HEK293T (cell line): ENCODE data around the gene MYRF.

Experiments used
- CTCF ChIA-PET: fragments of 350-600 bp; formaldehyde crosslinking; extraction: SDS; loops from one replicate; lab custom pipeline; 2021; ENCODE audit warnings: antibody characterized with exemption, inconsistent platforms; lab: Yijun Ruan, JAX
- POLR2A ChIA-PET: fragments of 350-600 bp; formaldehyde crosslinking; extraction: SDS; loops from one replicate; lab custom pipeline; 2020; ENCODE audit warnings: antibody characterized with exemption, inconsistent platforms; lab: Yijun Ruan, JAX
- DNase-seq: peaks from one replicate; pipeline ENCODE4 v3.0.0; 2012; ENCODE audit warnings: mixed read lengths; ENCODE audit errors: extremely low spot score
- ARNT ChIP-seq: fragments of 450-650 bp; IDR thresholded peaks from 2 replicates; pipeline ENCODE4 v1.6.1; 2017; ENCODE audit warnings: mild to moderate bottlenecking
- BHLHE40 ChIP-seq: fragments of 450-650 bp; IDR thresholded peaks from 2 replicates; pipeline ENCODE4 v1.6.1; 2016; ENCODE audit warnings: mild to moderate bottlenecking, moderate library complexity, borderline replicate concordance
- CTBP1 ChIP-seq: fragments of 450-650 bp; IDR thresholded peaks from 2 replicates; pipeline ENCODE4 v1.6.1; 2016; ENCODE audit warnings: borderline replicate concordance
- ELF4 ChIP-seq: fragments of 450-650 bp; IDR thresholded peaks from 2 replicates; pipeline ENCODE4 v1.6.1; 2017; ENCODE audit warnings: antibody characterized with exemption
- FOXA1 ChIP-seq: fragments of 450-650 bp; IDR thresholded peaks from 2 replicates; pipeline ENCODE4 v1.6.1; 2016; ENCODE audit warnings: mild to moderate bottlenecking
- FOXK2 ChIP-seq: fragments of 450-650 bp; IDR thresholded peaks from 2 replicates; pipeline ENCODE4 v1.6.1; 2016; ENCODE audit warnings: mild to moderate bottlenecking
- FOXM1 ChIP-seq: fragments of 450-650 bp; IDR thresholded peaks from 2 replicates; pipeline ENCODE4 v1.6.1; 2017; ENCODE audit warnings: mild to moderate bottlenecking, borderline replicate concordance
- HDGF ChIP-seq: fragments of 450-650 bp; IDR thresholded peaks from 2 replicates; pipeline ENCODE4 v1.6.1; 2017; ENCODE audit warnings: antibody characterized with exemption, borderline replicate concordance
- L3MBTL2 ChIP-seq: fragments of 450-650 bp; conservative IDR thresholded peaks from 2 replicates; pipeline ENCODE4 v1.6.1; 2016; ENCODE audit warnings: mild to moderate bottlenecking
- LEF1 ChIP-seq: fragments of 450-650 bp; IDR thresholded peaks from 2 replicates; pipeline ENCODE4 v1.6.1; 2017; ENCODE audit warnings: mild to moderate bottlenecking, borderline replicate concordance
- NFRKB ChIP-seq: fragments of 450-650 bp; IDR thresholded peaks from 2 replicates; pipeline ENCODE4 v1.6.1; 2016; ENCODE audit warnings: mild to moderate bottlenecking, moderate library complexity
- SP1 ChIP-seq: fragments of 450-650 bp; IDR thresholded peaks from 2 replicates; pipeline ENCODE4 v1.6.1; 2017
- SUZ12 ChIP-seq: fragments of 450-650 bp; IDR thresholded peaks from 2 replicates; pipeline ENCODE4 v1.6.1; 2016; ENCODE audit warnings: mild to moderate bottlenecking
- TARDBP ChIP-seq: fragments of 450-650 bp; IDR thresholded peaks from 2 replicates; pipeline ENCODE4 v1.6.1; 2016
- ZNF384 ChIP-seq: fragments of 450-650 bp; IDR thresholded peaks from 2 replicates; pipeline ENCODE4 v1.6.1; 2016
- TF ChIP-seq, protein P1 (sequence below): fragments of 450-650 bp; IDR thresholded peaks from 2 replicates; pipeline ENCODE4 v1.6.1; 2016

The MYRF gene

DNA sequence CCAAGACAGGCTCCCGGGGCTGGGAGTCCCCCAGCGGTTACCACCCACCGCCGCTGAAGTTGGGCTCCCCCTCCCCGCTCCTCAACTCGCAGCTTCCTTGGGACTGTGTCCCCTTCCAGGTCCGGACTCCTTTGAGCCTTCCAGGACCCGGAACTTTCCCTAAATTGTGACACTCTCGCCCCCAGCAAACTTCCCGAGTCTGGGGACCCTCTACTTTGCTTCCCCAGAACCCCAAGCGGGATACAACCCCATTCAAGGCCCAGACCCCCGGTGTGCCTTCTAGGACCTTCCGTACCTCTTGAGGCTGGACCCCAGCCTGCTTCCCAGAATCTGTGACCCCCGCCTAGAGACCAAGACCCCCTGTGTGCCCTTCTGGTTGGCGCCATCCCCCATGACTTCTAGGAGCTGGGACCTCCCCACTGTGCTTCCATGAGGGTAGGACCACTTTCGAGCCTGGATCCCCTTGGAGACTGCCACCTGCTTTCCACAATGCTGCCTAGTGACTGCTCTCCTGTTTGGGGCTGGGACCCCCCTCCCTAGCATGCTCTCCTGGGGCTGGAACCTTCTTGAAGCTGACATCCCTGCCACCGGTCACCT is 587 bp downstream of the MYRF start:
- CTCF ChIA-PET, result interaction anchor here (1.2 to 1.5 kb wide), 2 partner anchors 35 to 40 kb away, joined by 3 to 4 read pairs; partner anchors contain the start of genes FEN1 and TMEM258
- POLR2A ChIA-PET, result no interaction called here
- TF ChIP-seq L3MBTL2 (no peak), FOXA1 (no peak), SP1 (no peak), ZNF384 (no peak), ELF4 (no peak), TARDBP (no peak), NFRKB (no peak), HDGF (no peak), BHLHE40 (no peak), CTBP1 (no peak), SUZ12 (no peak), FOXK2 (no peak)
- no peak for DNase-seq

DNA sequence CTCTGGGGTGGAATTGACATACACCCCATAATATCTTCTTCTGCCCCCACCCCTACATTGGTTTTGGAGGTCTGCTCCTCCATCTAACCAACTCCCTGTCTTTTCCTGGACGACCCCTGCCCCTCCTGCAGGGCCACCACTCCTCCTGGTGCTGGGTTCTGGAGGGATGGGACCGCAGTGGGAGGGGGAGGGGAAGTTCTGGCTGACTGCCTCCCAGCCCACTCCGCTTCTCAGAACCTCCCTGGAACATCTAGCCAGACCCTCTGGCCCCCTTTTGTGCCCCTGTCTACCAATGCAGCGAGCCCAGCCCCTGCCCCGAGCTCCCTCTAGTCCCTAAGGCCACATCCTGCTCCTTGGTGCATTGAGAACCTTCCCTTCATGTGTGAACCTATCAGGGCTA is 1.2 kb downstream of the MYRF start:
- CTCF ChIA-PET, result interaction anchor here (1.2 to 1.5 kb wide), 2 partner anchors 35 to 39 kb away, joined by 3 to 4 read pairs; partner anchors contain the start of genes FEN1 and TMEM258
- TF ChIP-seq ZNF384 (no peak), HDGF (no peak), L3MBTL2 (no peak), NFRKB (no peak)
- DNase-seq, result no peak
- POLR2A ChIA-PET, result no interaction called here

DNA sequence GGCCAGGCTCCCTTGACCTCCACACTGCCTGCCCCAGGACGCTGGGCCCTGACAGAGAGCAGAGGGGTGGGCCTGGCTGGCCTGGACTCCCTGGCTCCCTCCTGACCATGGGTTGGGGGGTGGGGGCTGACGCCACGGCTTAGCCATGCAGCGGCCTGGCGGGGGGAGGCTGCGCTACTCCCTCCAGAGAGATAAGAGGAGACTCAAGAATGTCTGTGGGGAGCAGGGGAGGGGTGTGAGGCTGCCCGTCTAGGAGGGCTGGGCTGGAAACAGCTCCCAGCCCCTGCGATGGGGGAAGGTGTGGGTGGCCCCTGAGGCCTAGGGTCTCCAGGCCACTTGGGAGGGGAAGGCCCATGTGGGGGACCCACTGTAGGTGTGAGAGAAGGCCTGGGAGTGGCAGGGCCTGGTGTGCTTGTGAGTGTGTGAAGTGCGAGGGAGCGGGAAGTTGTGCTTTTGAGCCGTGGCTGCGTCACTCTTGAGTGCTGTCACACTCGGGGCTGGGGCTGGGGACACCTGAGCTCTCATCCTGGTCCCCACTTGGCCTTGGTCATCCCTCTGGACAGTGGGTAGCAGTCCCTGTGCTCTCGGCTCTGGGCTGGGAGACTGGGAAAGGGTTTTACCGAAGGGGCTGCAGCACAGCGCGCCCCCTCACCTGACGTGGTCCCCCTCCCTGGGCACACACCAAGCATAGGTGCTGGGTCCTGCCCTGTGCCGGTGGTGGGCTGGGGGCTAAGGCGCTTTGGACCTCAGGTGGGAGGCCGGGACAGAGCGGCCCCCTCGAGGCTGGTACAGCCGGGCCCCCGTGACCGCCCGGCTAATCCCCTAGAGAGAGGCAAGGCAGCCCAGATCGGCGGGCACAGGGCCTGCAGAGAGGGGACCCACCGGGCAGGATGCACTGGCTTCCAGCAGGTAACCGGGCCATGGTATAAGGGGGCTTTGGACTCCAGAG is 2.4 kb downstream of the MYRF start:
- CTCF ChIA-PET, result interaction anchor here (0.8 kb wide), 1 partner anchor 42 kb away, joined by 3 read pairs; no protein-coding TSS in a partner anchor
- TF ChIP-seq SP1, result no peak
- no peak for TF ChIP-seq ELF4
- no peak for TF ChIP-seq FOXM1
- TF ChIP-seq, protein P1, sequence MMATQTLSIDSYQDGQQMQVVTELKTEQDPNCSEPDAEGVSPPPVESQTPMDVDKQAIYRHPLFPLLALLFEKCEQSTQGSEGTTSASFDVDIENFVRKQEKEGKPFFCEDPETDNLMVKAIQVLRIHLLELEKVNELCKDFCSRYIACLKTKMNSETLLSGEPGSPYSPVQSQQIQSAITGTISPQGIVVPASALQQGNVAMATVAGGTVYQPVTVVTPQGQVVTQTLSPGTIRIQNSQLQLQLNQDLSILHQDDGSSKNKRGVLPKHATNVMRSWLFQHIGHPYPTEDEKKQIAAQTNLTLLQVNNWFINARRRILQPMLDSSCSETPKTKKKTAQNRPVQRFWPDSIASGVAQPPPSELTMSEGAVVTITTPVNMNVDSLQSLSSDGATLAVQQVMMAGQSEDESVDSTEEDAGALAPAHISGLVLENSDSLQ, result no peak
- no peak for TF ChIP-seq LEF1
- TF ChIP-seq ARNT, result no peak
- TF ChIP-seq FOXK2, result no peak
- no peak for TF ChIP-seq TARDBP
- TF ChIP-seq ZNF384, result no peak
- no peak for TF ChIP-seq FOXA1
- TF ChIP-seq SUZ12, result no peak
- TF ChIP-seq NFRKB, result no peak
- TF ChIP-seq HDGF, result no peak
- TF ChIP-seq BHLHE40, result no peak
- TF ChIP-seq L3MBTL2, result no peak
- TF ChIP-seq CTBP1, result no peak

DNA sequence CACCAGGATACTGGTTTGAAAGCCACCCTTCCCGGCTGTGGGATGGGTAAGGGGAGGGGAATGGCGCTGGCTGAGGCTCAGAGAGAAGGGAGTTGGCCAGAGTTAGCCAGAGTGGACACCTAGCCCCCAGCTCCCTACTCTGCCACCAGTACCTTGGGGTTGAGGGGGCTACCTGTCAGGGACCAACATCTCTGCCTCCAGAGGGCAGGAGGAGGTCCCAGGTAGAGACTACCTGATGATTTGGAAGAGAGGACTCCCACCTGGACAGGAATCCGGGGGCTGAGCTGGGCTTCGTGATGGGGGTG is 3.7 kb downstream of the MYRF start:
- CTCF ChIA-PET, result no interaction called here
- DNase-seq, result no peak
- TF ChIP-seq ZNF384 (no peak), NFRKB (no peak), SUZ12 (no peak), FOXM1 (no peak), CTBP1 (no peak), ARNT (no peak), ELF4 (no peak), BHLHE40 (no peak), L3MBTL2 (no peak), SP1 (no peak), FOXK2 (no peak), HDGF (no peak), TARDBP (no peak)
- TF ChIP-seq, protein P1, result no peak
- POLR2A ChIA-PET, result interaction anchor here (1.7 kb wide), 1 partner anchor 37 kb away, joined by 5 read pairs; the partner anchor contains the start of genes FEN1 and TMEM258

More for the DNA sequence above, 2.4 kb downstream of the MYRF start:
- POLR2A ChIA-PET, result no interaction called here
- no peak for DNase-seq

DNA sequence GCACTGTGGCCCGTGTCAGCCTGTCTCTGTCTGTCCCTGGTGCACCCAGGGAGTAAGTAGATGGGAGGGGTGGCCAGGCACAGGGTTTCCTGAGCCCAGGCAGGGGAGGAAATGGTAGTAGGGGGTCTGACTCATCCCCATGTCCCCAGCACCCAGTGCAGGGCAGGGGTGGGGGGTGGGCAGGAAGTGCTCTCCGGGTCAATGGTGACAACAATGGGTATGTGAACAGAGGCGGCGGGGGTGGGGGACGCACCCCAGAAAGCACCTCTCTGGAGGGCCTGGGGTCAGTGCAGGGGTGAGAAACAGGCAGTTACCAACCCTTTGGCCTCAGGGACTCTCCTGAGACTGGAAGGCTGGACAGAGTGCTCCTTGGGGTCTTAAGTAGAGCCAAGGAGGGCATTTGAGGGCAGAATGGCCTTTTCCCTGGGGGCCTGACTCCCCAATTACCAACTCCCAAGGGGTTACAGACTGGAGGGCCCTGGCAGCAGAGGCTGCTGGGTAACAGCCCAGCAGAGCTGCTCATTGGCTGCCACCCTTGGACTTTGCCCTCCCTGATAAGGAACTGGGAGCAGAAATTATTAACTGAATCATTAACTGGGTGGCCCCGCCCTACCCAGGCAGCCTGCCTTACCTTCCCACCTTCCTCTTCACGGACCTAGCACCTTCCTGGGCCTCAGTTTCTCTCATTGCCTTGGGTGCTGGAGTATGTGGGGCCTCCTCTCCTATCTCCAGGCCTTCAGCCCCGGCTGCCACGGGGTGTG is 4.2 kb downstream of the MYRF start:
- ChIA-PET CTCF (no interaction called here), POLR2A (interaction anchor here (1.7 kb wide), 1 partner anchor 36 kb away, joined by 5 read pairs; the partner anchor contains the start of genes FEN1 and TMEM258)
- no peak for DNase-seq

More for the DNA sequence above, 4.2 kb downstream of the MYRF start:
- TF ChIP-seq FOXK2 (no peak), BHLHE40 (no peak), ELF4 (no peak)
